Loucy (cell line): ENCODE results near the gene IL1F10.

Experiments
- H2AFZ ChIP-seq: fragments of 200-600 bp; sonication (generic); 2 replicates; pipeline ENCODE4 v1.6.0; 2016; ENCODE audit warnings: antibody characterized with exemption, mild to moderate bottlenecking, low read length, moderate library complexity
- H3F3A ChIP-seq: fragments of 200-600 bp; 2 replicates; pipeline ENCODE4 v1.6.0; 2016; ENCODE audit warnings: antibody characterized with exemption, low read depth, mild to moderate bottlenecking
- H3K27me3 ChIP-seq: fragments of 200-600 bp; sonication (generic); 2 replicates; pipeline ENCODE4 v1.6.1; 2014; ENCODE audit warnings: low read length, mild to moderate bottlenecking; ENCODE audit not compliant: insufficient read depth, poor library complexity, severe bottlenecking
- H3K36me3 ChIP-seq: fragments of 200-600 bp; sonication (generic); 2 replicates; pipeline ENCODE4 v1.6.1; 2016; ENCODE audit warnings: low read length; ENCODE audit not compliant: insufficient read depth
- H3K4me1 ChIP-seq: fragments of 200-600 bp; sonication (generic); 2 replicates; pipeline ENCODE4 v1.5.1; 2014; ENCODE audit warnings: low read length, mild to moderate bottlenecking; ENCODE audit not compliant: insufficient read depth, poor library complexity, severe bottlenecking
- H3K4me2 ChIP-seq: fragments of 200-600 bp; sonication (generic); 2 replicates; pipeline ENCODE4 v1.6.0; 2014; ENCODE audit warnings: antibody characterized with exemption, low read length, low read depth, mild to moderate bottlenecking; ENCODE audit not compliant: poor library complexity, severe bottlenecking
- H3K4me3 ChIP-seq: fragments of 200-600 bp; sonication (generic); 2 replicates; pipeline ENCODE4 v1.5.1; 2014; ENCODE audit warnings: low read length, mild to moderate bottlenecking, mixed read lengths; ENCODE audit not compliant: poor library complexity, severe bottlenecking
- H3K79me2 ChIP-seq: fragments of 200-600 bp; sonication (generic); 2 replicates; pipeline ENCODE4 v1.6.1; 2014; ENCODE audit warnings: low read length; ENCODE audit not compliant: insufficient read depth
- H3K9ac ChIP-seq: fragments of 200-600 bp; sonication (generic); 2 replicates; pipeline ENCODE4 v1.6.0; 2014; ENCODE audit warnings: mild to moderate bottlenecking, low read depth, low read length, moderate library complexity; ENCODE audit not compliant: poor library complexity, severe bottlenecking
- H3K9me2 ChIP-seq: fragments of 200-600 bp; sonication (generic); replicated peaks from 2 replicates; pipeline ENCODE4 v1.6.1; 2016; ENCODE audit warnings: low read depth, low read length, mixed read lengths
- H3K9me3 ChIP-seq: fragments of 200-600 bp; sonication (generic); 2 replicates; pipeline ENCODE4 v1.6.1; 2014; ENCODE audit warnings: mild to moderate bottlenecking, antibody characterized with exemption, low read length, low read depth; ENCODE audit not compliant: insufficient read depth
- H4K20me1 ChIP-seq: fragments of 200-600 bp; sonication (generic); 2 replicates; pipeline ENCODE4 v1.6.0; 2014; ENCODE audit warnings: antibody characterized with exemption, low read length, mild to moderate bottlenecking; ENCODE audit not compliant: insufficient read depth, poor library complexity, severe bottlenecking
- EZH2phosphoT487 ChIP-seq: fragments of 200-600 bp; IDR thresholded peaks from 2 replicates; pipeline ENCODE4 v1.6.1; 2018; ENCODE audit warnings: antibody characterized with exemption, mild to moderate bottlenecking, moderate library complexity, borderline replicate concordance
- TF ChIP-seq, protein P1 (sequence below): fragments of 200-600 bp; sonication (generic); conservative IDR thresholded peaks from 2 replicates; pipeline ENCODE4 v1.5.1; 2014; ENCODE audit warnings: mild to moderate bottlenecking, antibody characterized with exemption, low read length

Gene IL1F10

DNA sequence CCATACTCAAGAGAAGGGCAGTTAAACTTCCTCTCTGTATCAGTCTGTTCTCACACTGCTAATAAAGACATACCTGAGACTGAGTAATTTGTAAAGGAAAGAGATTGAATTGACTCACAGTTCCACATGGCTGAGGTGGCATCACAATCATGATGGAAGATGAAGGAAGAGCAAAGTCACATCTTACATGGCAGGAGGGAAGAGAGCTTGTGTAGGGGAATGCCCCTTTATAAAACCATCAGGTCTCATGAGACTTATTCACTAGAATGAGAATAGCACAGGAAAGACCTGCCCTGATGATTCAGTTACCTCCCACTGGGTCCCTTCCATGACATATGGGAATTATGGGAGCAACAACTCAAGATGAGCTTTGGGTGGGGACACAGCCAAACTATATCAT, 13.7 kb upstream of the IL1F10 start:
- no peaks in the 10 kb centered on the region for H3K79me2 ChIP-seq
- no peaks in the 10 kb centered on the region for H3F3A ChIP-seq
- no peaks in the 10 kb centered on the region for H3K36me3 ChIP-seq
- no peaks in the 10 kb centered on the region for H4K20me1 ChIP-seq
- H3K9ac ChIP-seq, result no peak overlapping the region
- H3K27me3 ChIP-seq, result no peaks in the 10 kb centered on the region
- no peaks in the 10 kb centered on the region for H3K4me1 ChIP-seq
- H3K9me2 ChIP-seq, result no peaks in the 10 kb centered on the region
- H2AFZ ChIP-seq, result no peak overlapping the region
- no peaks in the 10 kb centered on the region; the same call in 1 of the 2 replicates for H3K9me3 ChIP-seq
- no peak overlapping the region for H3K4me3 ChIP-seq
- H3K4me2 ChIP-seq, result no peak overlapping the region
- TF ChIP-seq EZH2phosphoT487, result no peak
- TF ChIP-seq, protein P1, sequence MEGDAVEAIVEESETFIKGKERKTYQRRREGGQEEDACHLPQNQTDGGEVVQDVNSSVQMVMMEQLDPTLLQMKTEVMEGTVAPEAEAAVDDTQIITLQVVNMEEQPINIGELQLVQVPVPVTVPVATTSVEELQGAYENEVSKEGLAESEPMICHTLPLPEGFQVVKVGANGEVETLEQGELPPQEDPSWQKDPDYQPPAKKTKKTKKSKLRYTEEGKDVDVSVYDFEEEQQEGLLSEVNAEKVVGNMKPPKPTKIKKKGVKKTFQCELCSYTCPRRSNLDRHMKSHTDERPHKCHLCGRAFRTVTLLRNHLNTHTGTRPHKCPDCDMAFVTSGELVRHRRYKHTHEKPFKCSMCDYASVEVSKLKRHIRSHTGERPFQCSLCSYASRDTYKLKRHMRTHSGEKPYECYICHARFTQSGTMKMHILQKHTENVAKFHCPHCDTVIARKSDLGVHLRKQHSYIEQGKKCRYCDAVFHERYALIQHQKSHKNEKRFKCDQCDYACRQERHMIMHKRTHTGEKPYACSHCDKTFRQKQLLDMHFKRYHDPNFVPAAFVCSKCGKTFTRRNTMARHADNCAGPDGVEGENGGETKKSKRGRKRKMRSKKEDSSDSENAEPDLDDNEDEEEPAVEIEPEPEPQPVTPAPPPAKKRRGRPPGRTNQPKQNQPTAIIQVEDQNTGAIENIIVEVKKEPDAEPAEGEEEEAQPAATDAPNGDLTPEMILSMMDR, result no peak

DNA sequence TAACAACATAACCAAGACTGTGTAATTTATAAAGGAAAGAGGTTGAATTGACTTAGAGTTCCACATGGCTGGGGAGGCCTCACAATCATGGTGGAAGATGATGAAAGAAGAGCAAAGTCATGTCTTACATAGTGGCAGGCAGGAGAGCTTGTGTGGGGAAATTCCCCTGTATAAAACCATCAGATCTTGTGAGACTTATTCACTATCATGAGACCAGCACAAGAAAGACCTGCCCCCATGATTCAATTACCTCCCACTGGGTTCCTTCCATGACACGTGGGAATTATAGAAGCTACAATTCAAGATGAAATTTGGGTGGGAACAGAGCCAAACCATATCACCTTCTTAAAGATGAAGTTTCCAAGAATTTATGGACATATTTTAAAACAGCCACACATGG, 11.2 kb upstream of the IL1F10 start:
- Histone ChIP-seq H3K36me3 (no peaks in the 10 kb centered on the region), H3K4me1 (no peaks in the 10 kb centered on the region), H3K9ac (no peak overlapping the region), H4K20me1 (no peaks in the 10 kb centered on the region), H3K4me3 (no peak overlapping the region), H3K9me2 (no peaks in the 10 kb centered on the region), H3K9me3 (no peaks in the 10 kb centered on the region; the same call in 1 of the 2 replicates), H3K27me3 (no peaks in the 10 kb centered on the region), H2AFZ (no peak overlapping the region), H3K79me2 (no peaks in the 10 kb centered on the region), H3F3A (no peaks in the 10 kb centered on the region), H3K4me2 (no peak overlapping the region)
- TF ChIP-seq, protein P1, result no peak
- no peak for TF ChIP-seq EZH2phosphoT487

DNA sequence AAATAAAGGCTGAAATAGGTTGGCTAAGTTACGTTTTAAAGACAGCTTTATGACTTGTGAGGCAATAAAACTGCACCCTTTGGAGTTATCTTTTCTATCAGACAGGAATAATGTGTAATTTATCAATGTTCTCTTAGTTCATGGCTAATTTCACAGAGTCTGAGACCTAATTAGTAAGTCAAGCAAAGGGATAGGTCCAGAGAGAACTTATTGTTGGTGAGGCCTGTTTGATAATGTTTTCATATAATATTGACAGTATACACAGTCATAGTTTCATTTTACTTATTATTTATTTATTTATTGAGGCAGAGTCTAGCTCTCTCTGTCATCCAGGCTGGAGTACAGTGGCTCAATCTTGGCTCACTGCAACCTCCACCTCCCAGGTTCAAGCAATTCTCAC, 10.7 kb upstream of the IL1F10 start:
- TF ChIP-seq, protein P1, result no peak
- TF ChIP-seq EZH2phosphoT487, result no peak
- no peaks in the 10 kb centered on the region for H4K20me1 ChIP-seq

More for the DNA sequence above, 10.7 kb upstream of the IL1F10 start:
- H3K4me1 ChIP-seq, result no peaks in the 10 kb centered on the region
- no peak overlapping the region for H2AFZ ChIP-seq
- no peak overlapping the region for H3K4me3 ChIP-seq
- H3K9ac ChIP-seq, result no peak overlapping the region
- no peaks in the 10 kb centered on the region for H3F3A ChIP-seq
- no peaks in the 10 kb centered on the region; the same call in 1 of the 2 replicates for H3K9me3 ChIP-seq
- no peaks in the 10 kb centered on the region for H3K36me3 ChIP-seq
- no peaks in the 10 kb centered on the region for H3K27me3 ChIP-seq
- H3K9me2 ChIP-seq, result no peaks in the 10 kb centered on the region
- no peak overlapping the region for H3K4me2 ChIP-seq
- no peaks in the 10 kb centered on the region for H3K79me2 ChIP-seq
